K562 (cell line): Measurements from ENCODE around the gene LIMS1. TPM values are rescaled to one million over a fixed set of nuclear protein-coding genes. Genes with fewer than 3 reads are reported as not detected.

Experiments used
- ARID1B ChIP-seq: fragments of 450-650 bp; IDR thresholded peaks from 2 replicates; pipeline ENCODE4 v1.6.1; 2016; ENCODE audit warnings: antibody characterized with exemption, mild to moderate bottlenecking, inconsistent platforms
- BCOR ChIP-seq: fragments of 450-650 bp; IDR thresholded peaks from 2 replicates; pipeline ENCODE4 v1.6.1; 2016
- BHLHE40 ChIP-seq: IDR thresholded peaks from 2 replicates; pipeline ENCODE4 v1.6.1; 2011; ENCODE audit warnings: low read length, improper control_type of control experiment
- BMI1 ChIP-seq: fragments of 150-350 bp; IDR thresholded peaks from 2 replicates; pipeline ENCODE4 v1.6.1; 2014; ENCODE audit warnings: low read length
- CBX3 ChIP-seq, 2 experiments: IDR thresholded peaks; 1 replicate in 1 of 2; 2 replicates in 1 of 2; pipeline ENCODE4 v1.6.1; 2012; ENCODE audit warnings: inconsistent platforms in 2 of 2, low read length in 2 of 2, borderline replicate concordance in 1 of 2, control low read depth in 1 of 2
- CEBPB ChIP-seq: fragments of 450-650 bp; IDR thresholded peaks from 2 replicates; pipeline ENCODE4 v1.6.1; 2016; ENCODE audit warnings: missing genetic modification characterization, missing compliant biosample characterization
- CEBPG ChIP-seq, 3 experiments: fragments of 200-800 bp in 1 of 3; sonication (Bioruptor generic) in 1 of 3; sonication (generic) in 1 of 3; formaldehyde crosslinking in 1 of 3; IDR thresholded peaks in 2 of 3; conservative IDR thresholded peaks in 1 of 3; 2 replicates each; pipeline versions ENCODE4 v1.6.1 to v1.8.0; 2016 to 2022; ENCODE audit warnings: missing compliant biosample characterization in 2 of 3, missing genetic modification characterization in 2 of 3, mild to moderate bottlenecking in 1 of 3, missing genetic modification reagents in 1 of 3
- CREBBP ChIP-seq: IDR thresholded peaks from one replicate; pipeline ENCODE4 v1.6.1; 2012; ENCODE audit warnings: low read depth, mild to moderate bottlenecking, control low read depth, inconsistent platforms, low read length
- EP300 ChIP-seq: IDR thresholded peaks from 2 replicates; pipeline ENCODE4 v1.6.1; 2012; ENCODE audit warnings: low read length, improper control_type of control experiment
- FOXJ2 ChIP-seq: fragments of 200-800 bp; sonication (Bioruptor generic); IDR thresholded peaks from 2 replicates; pipeline ENCODE4 v1.6.1; 2016; ENCODE audit warnings: missing genetic modification characterization, missing compliant biosample characterization
- FOXK2 ChIP-seq, 2 experiments: fragments of 450-650 bp; IDR thresholded peaks in 1 of 2; conservative IDR thresholded peaks in 1 of 2; 2 replicates each; pipeline ENCODE4 v1.6.1; 2016; ENCODE audit warnings: low read depth in 2 of 2, mild to moderate bottlenecking in 1 of 2
- GTF2E2 ChIP-seq: fragments of 200-800 bp; sonication (Bioruptor generic); IDR thresholded peaks from 2 replicates; pipeline ENCODE4 v1.6.1; 2016; ENCODE audit warnings: missing genetic modification characterization, missing compliant biosample characterization
- HDAC2 ChIP-seq: fragments of 450-650 bp; IDR thresholded peaks from 2 replicates; pipeline ENCODE4 v1.6.1; 2016; ENCODE audit warnings: mild to moderate bottlenecking
- HDAC8 ChIP-seq: fragments of 450-650 bp; IDR thresholded peaks from 2 replicates; pipeline ENCODE4 v1.6.1; 2016; ENCODE audit warnings: mild to moderate bottlenecking, missing genetic modification characterization, moderate library complexity, missing compliant biosample characterization
- HMBOX1 ChIP-seq: sonication (generic); IDR thresholded peaks from 2 replicates; pipeline ENCODE4 v1.6.1; 2016
- IRF2 ChIP-seq: sonication (generic); formaldehyde crosslinking; IDR thresholded peaks from 2 replicates; pipeline ENCODE4 v1.8.1; 2022; ENCODE audit warnings: mild to moderate bottlenecking, missing genetic modification reagents
- KDM2B ChIP-seq: fragments of 250-450 bp; sonication (Bioruptor Pico); IDR thresholded peaks from 2 replicates; pipeline ENCODE4 v1.8.0; 2021; ENCODE audit warnings: mild to moderate bottlenecking, moderate library complexity
- KLF1 ChIP-seq: fragments of 450-650 bp; IDR thresholded peaks from 2 replicates; pipeline ENCODE4 v1.6.1; 2016; ENCODE audit warnings: missing genetic modification characterization, missing compliant biosample characterization
- L3MBTL2 ChIP-seq: fragments of 450-650 bp; IDR thresholded peaks from 2 replicates; pipeline ENCODE4 v1.6.1; 2016; ENCODE audit warnings: mild to moderate bottlenecking, moderate library complexity
- MXD1 ChIP-seq: fragments of 250-450 bp; sonication (Bioruptor Pico); IDR thresholded peaks from 2 replicates; pipeline ENCODE4 v1.8.0; 2021; ENCODE audit warnings: borderline replicate concordance, mild to moderate bottlenecking, moderate library complexity; ENCODE audit not compliant: poor library complexity, severe bottlenecking
- NCOR1 ChIP-seq: fragments of 450-650 bp; IDR thresholded peaks from 2 replicates; pipeline ENCODE4 v1.6.1; 2016; ENCODE audit warnings: mild to moderate bottlenecking, moderate library complexity
- POLR2A ChIP-seq: fragments of 450-650 bp; conservative IDR thresholded peaks from 2 replicates; pipeline ENCODE4 v1.6.1; 2016
- PRPF4 ChIP-seq: fragments of 200-400 bp; formaldehyde crosslinking; IDR thresholded peaks from one replicate; pipeline ENCODE4 v1.6.1; 2017; ENCODE audit warnings: low read length, low read depth, mild to moderate bottlenecking; ENCODE audit not compliant: insufficient read depth, poor library complexity, severe bottlenecking
- SAFB ChIP-seq: fragments of 200-400 bp; formaldehyde crosslinking; IDR thresholded peaks from 2 replicates; pipeline ENCODE4 v1.6.1; 2017; ENCODE audit warnings: low read depth, low read length, borderline replicate concordance
- SAP30 ChIP-seq: fragments of 200-600 bp; sonication (generic); IDR thresholded peaks from 2 replicates; pipeline ENCODE4 v1.6.1; 2012; ENCODE audit warnings: borderline replicate concordance, low read depth, mild to moderate bottlenecking, moderate library complexity, low read length, control low read depth, inconsistent platforms; ENCODE audit not compliant: insufficient read depth, poor library complexity, severe bottlenecking
- SIRT6 ChIP-seq: IDR thresholded peaks from one replicate; pipeline ENCODE4 v1.6.1; 2012; ENCODE audit warnings: low read depth, mild to moderate bottlenecking, control low read depth, inconsistent platforms, low read length, moderate library complexity
- SMARCE1 ChIP-seq: fragments of 450-650 bp; IDR thresholded peaks from 2 replicates; pipeline ENCODE4 v1.7.1; 2016; ENCODE audit warnings: mild to moderate bottlenecking
- SUPT5H ChIP-seq: fragments of 450-650 bp; IDR thresholded peaks from 2 replicates; pipeline ENCODE4 v1.6.1; 2016
- ZNF75A ChIP-seq: fragments of 450-650 bp; formaldehyde crosslinking; IDR thresholded peaks from 2 replicates; pipeline ENCODE4 v1.4.0; 2020; ENCODE audit warnings: mild to moderate bottlenecking
- ZNF780A ChIP-seq: fragments of 250-450 bp; sonication (Bioruptor Pico); IDR thresholded peaks from 2 replicates; pipeline ENCODE4 v1.5.0; 2021; ENCODE audit warnings: mild to moderate bottlenecking
- polyA plus RNA-seq, 8 experiments: library from polyadenylated mRNA; depleted of rRNA in 4 of 8; stranded (reverse) in 5 of 8; unstranded in 3 of 8; fragments of >200 nt; fragmentation: Nextera tagmentation in 2 of 8; fragmentation: Illumina TruSeq in 1 of 8; extraction: Ambion mirVana in 2 of 8; extraction: Trizol in 1 of 8; gene quantifications; 2 replicates each; pipeline versions ENCODE4 v1.2.1 to v1.2.3, GENCODE V29; 2011 to 2014; ENCODE audit warnings: inconsistent platforms in 1 of 8, missing spikeins in 1 of 8
- total RNA-seq, 7 experiments: library from RNA; depleted of rRNA in 6 of 7; stranded (reverse); fragments of >200 nt in 6 of 7; fragmentation: Illumina TruSeq in 2 of 7; extraction: Trizol in 2 of 7; gene quantifications; 2 replicates each; pipeline versions ENCODE4 v1.2.1 to v1.2.3, GENCODE V29; 2011 to 2021; ENCODE audit warnings: low replicate concordance in 1 of 7

Gene LIMS1
- total and polyA plus RNA-seq, 9 of the 15 experiments (the other 6 are each of a cell fraction or from before 2014, with no cell fraction given): 52.8 to 134 (median 81.0) TPM

GRCh38 chr2:108588070-108588668 is 53.9 kb downstream of the LIMS1 start (continued):
- TF ChIP-seq FOXK2 (conservative IDR thresholded peaks at IDR 0.05 in 1 of 2, IDR thresholded peaks at IDR 0.05 in 1 of 2; ENCODE audit: low read depth in 2 of 2): peak; percentile 78 to 82; a peak in 3 of 4 replicates
- TF ChIP-seq ARID1B: peak; percentile 58; the same call in 1 of the 2 replicates
- peak; percentile 31; the same call in 1 of the 2 replicates for TF ChIP-seq SUPT5H
- TF ChIP-seq EP300: peak; percentile 61; the same call in 1 of the 2 replicates
- no peak for TF ChIP-seq CREBBP
- no peak for TF ChIP-seq KLF1
- no peak for TF ChIP-seq L3MBTL2
- no peak for TF ChIP-seq ZNF780A
- peak; percentile 87 for TF ChIP-seq FOXJ2 (tag)
- no peak for TF ChIP-seq CEBPG (CRISPR knock-in tag; IDR thresholded peaks at IDR 0.05)
- TF ChIP-seq CEBPG (tag; conservative IDR thresholded peaks at IDR 0.05 in 1 of 2, IDR thresholded peaks at IDR 0.05 in 1 of 2): peak; percentile 83 to 85
- TF ChIP-seq SAFB: no peak
- no peak for TF ChIP-seq CBX3 (IDR thresholded peaks at IDR 0.05; ENCODE audit: borderline replicate concordance in 1 of 2, low read length in 2 of 2)
- no peak for TF ChIP-seq BCOR
- TF ChIP-seq HDAC8: no peak
- no peak for TF ChIP-seq BMI1
- TF ChIP-seq PRPF4: no peak
- no peak for TF ChIP-seq SIRT6
- TF ChIP-seq MXD1 (CRISPR knock-in tag): no peak
- peak; percentile 95 for TF ChIP-seq CEBPB (tag)
- TF ChIP-seq SMARCE1: 0 out of 2 replicates have a peak, but pooled peaks have one; percentile 27
- peak; percentile 69 for TF ChIP-seq HMBOX1
- TF ChIP-seq POLR2A: peak; percentile 50
- no peak for TF ChIP-seq KDM2B
- TF ChIP-seq NCOR1: no peak; the same call in none of the 2 replicates
- peak; percentile 50; the same call in 1 of the 2 replicates for TF ChIP-seq GTF2E2 (tag)
- 0 out of 2 replicates have a peak, but pooled peaks have one; percentile 37 for TF ChIP-seq HDAC2
- no peak for TF ChIP-seq SAP30
- TF ChIP-seq IRF2: no peak
- peak; percentile 11; the same call in 1 of the 2 replicates for TF ChIP-seq BHLHE40
- TF ChIP-seq ZNF75A: no peak
